Neutrophil (primary cell): ENCODE data around the gene PDE1C.

Experiments used
- H3K27ac ChIP-seq: fragments of 200-600 bp; sonication (generic); 2 replicates; pipeline ENCODE4 v1.5.1; 2016; ENCODE audit warnings: mild to moderate bottlenecking, moderate library complexity
- H3K27me3 ChIP-seq: fragments of 200-600 bp; sonication (generic); 2 replicates; pipeline ENCODE4 v1.6.0; 2016; ENCODE audit warnings: mild to moderate bottlenecking
- H3K36me3 ChIP-seq: fragments of 200-600 bp; sonication (generic); 2 replicates; pipeline ENCODE4 v1.5.1; 2017
- H3K4me1 ChIP-seq, 2 experiments: fragments of 200-600 bp in 1 of 2; sonication (generic) in 1 of 2; 1 replicate in 1 of 2; 2 replicates in 1 of 2; pipeline versions ENCODE4 v1.5.1 to v1.6.1; 2013 to 2016; ENCODE audit warnings: low read depth in 1 of 2, low read length in 1 of 2, mild to moderate bottlenecking in 1 of 2, moderate library complexity in 1 of 2; ENCODE audit not compliant: control insufficient read depth in 1 of 2, insufficient read depth in 1 of 2
- H3K4me3 ChIP-seq, 2 experiments: fragments of 200-600 bp in 1 of 2; sonication (generic) in 1 of 2; 1 replicate in 1 of 2; 2 replicates in 1 of 2; pipeline ENCODE4 v1.5.1; 2013 to 2016; ENCODE audit warnings: low read depth in 1 of 2, low read length in 1 of 2, mild to moderate bottlenecking in 1 of 2, moderate library complexity in 1 of 2
- H3K9me3 ChIP-seq: fragments of 200-600 bp; sonication (generic); 2 replicates; pipeline ENCODE4 v1.5.1; 2016
- TF ChIP-seq, protein P1 (sequence below): fragments of 200-600 bp; sonication (generic); IDR thresholded peaks from 2 replicates; pipeline ENCODE4 v1.5.1; 2016; ENCODE audit warnings: antibody characterized with exemption

PDE1C gene

DNA sequence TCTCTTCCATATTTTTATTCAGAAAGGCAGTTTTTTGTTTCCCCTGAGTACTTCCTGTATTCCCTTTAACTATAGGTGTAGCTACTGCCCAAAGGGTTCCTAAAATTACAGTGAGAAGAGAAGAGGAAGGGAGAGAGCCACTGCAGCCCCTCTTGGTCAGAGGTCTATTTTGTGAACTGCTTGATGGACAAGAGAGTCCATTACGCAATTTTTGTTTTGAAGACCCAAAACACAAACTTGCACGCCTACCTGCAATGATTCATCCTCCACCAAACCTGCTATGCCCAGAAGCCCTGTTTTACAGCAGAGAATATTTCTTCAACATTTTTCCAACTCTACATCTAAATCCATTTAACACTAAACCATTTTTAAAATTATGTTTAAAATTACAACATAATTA, 75.1 kb downstream of the PDE1C start:
- H3K4me1 ChIP-seq = no peaks in the 10 kb centered on the region
- H3K27me3 ChIP-seq = no peaks in the 10 kb centered on the region
- no peak overlapping the region for H3K27ac ChIP-seq
- TF ChIP-seq, protein P1, sequence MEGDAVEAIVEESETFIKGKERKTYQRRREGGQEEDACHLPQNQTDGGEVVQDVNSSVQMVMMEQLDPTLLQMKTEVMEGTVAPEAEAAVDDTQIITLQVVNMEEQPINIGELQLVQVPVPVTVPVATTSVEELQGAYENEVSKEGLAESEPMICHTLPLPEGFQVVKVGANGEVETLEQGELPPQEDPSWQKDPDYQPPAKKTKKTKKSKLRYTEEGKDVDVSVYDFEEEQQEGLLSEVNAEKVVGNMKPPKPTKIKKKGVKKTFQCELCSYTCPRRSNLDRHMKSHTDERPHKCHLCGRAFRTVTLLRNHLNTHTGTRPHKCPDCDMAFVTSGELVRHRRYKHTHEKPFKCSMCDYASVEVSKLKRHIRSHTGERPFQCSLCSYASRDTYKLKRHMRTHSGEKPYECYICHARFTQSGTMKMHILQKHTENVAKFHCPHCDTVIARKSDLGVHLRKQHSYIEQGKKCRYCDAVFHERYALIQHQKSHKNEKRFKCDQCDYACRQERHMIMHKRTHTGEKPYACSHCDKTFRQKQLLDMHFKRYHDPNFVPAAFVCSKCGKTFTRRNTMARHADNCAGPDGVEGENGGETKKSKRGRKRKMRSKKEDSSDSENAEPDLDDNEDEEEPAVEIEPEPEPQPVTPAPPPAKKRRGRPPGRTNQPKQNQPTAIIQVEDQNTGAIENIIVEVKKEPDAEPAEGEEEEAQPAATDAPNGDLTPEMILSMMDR = no peak
- H3K36me3 ChIP-seq = no peaks in the 10 kb centered on the region
- no peaks in the 10 kb centered on the region for H3K9me3 ChIP-seq
- H3K4me3 ChIP-seq = no peak overlapping the region

DNA sequence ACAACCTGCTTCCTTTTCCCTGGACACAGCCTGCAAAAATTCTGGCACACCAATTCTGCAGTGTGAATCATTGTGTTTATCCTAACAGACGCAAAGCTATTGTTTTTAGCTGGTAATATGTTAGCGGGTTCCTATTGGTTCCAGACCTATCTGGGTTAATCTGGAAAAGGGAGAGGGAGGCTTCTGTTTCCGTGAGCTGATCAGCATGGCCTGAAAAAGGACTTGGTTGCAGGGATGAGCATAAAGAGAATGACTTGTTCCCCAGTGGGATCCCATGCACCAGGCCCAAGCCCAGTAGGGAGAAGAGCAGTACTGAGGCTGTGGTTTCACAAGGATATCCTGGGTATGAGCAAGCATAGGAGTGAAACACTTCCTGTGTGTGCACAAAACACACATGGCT, 78.4 kb downstream of the PDE1C start:
- no peaks in the 10 kb centered on the region for H3K4me1 ChIP-seq
- no peaks in the 10 kb centered on the region for H3K27me3 ChIP-seq
- H3K36me3 ChIP-seq = no peaks in the 10 kb centered on the region
- no peaks in the 10 kb centered on the region for H3K9me3 ChIP-seq
- no peak overlapping the region for H3K4me3 ChIP-seq
- TF ChIP-seq, protein P1 = no peak
- H3K27ac ChIP-seq = no peak overlapping the region

DNA sequence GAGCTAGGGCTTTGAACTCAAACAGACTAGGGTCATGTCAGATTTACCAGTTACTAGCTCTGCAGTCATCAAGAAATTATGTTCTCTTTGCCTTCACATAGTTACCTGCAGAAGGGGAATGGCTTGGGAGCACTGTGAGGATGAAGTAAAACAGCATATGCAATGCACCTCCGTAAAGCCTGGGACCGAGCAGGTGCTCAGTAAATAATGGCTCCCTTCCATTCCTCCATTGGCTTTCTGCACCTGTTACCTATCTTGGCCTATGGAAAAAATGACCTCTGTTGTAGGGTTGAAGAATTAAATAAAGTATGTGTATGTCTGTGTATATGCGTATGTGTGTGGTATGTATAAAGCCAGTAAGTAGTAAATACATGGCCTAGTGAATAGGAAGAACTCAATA, 78.8 kb downstream of the PDE1C start:
- H3K9me3 ChIP-seq = no peaks in the 10 kb centered on the region
- TF ChIP-seq, protein P1 = no peak
- H3K4me1 ChIP-seq = no peaks in the 10 kb centered on the region
- H3K27me3 ChIP-seq = no peaks in the 10 kb centered on the region
- H3K36me3 ChIP-seq = no peaks in the 10 kb centered on the region
- no peak overlapping the region for H3K4me3 ChIP-seq
- no peak overlapping the region for H3K27ac ChIP-seq

DNA sequence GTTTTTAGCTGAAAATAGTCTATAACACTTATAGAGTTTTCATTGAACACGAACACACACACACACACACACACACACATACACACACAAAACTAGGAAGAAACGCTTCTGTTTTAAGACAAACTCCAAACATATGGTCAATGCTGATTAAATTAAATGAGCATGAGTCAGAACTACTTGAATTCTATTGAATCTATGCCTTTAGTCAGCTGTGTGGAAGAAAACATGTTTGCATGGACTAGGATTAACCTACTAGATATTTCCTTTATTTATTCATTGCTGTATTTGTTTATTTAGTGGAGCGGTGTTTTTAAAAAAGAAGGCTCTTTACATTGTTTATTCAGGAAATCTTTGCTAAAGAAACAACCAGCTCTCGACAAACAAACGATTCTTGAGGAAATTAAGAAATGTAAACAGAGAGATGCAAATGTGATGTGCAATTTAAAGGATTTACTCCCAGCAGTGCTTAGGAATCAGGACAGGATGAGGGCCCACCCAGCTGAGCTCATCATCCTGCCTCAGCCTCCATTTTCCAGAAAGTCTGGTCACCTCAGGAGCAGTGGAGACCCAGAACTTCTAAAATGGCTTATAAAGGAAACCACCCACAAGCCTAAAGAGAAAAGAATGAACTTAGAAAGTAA, 83.2 kb downstream of the PDE1C start:
- no peak overlapping the region for H3K4me3 ChIP-seq
- H3K36me3 ChIP-seq = no peaks in the 10 kb centered on the region
- H3K27ac ChIP-seq = no peak overlapping the region
- H3K27me3 ChIP-seq = no peaks in the 10 kb centered on the region
- TF ChIP-seq, protein P1 = no peak
- H3K4me1 ChIP-seq = no peaks in the 10 kb centered on the region
- H3K9me3 ChIP-seq = no peaks in the 10 kb centered on the region

DNA sequence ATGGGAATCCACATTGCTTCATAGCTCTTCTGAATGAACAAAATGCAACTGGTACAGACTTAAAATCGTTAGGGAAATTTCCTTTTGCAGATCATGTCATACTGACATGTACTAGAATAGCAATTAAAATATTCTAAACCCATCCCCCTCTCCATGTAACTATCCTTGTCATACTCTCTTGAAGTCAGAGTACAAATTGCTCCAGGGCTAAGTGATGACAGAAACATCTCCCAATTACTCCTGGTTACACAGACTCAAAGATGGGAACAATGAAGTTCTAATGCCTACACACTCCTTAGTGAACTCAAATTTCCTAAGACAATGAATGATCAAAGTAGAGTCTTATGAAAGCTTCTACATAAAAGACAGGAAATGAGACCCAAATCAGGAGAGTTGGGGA, 87.2 kb downstream of the PDE1C start:
- no peaks in the 10 kb centered on the region for H3K9me3 ChIP-seq
- no peaks in the 10 kb centered on the region for H3K36me3 ChIP-seq
- H3K27me3 ChIP-seq = no peaks in the 10 kb centered on the region
- no peak overlapping the region for H3K4me3 ChIP-seq
- H3K4me1 ChIP-seq = no peaks in the 10 kb centered on the region
- TF ChIP-seq, protein P1 = no peak
- no peak overlapping the region for H3K27ac ChIP-seq
